HG03558 (cell line): Measurements from ENCODE around the gene RELA.
"Not testable (repeated sequence)": the region's sequence is repeated elsewhere in the genome, so short reads cannot be mapped to it uniquely, and the experiment has no call there.

Experiments
- ATAC-seq: cut with Tn5 transposase; IDR thresholded peaks from one replicate; pipeline ENCODE4 v1.9.1; 2021; ENCODE audit warnings: moderate number of reproducible peaks; ENCODE audit not compliant: unreplicated experiment; ENCODE audit errors: extremely low read depth

RELA gene

DNA sequence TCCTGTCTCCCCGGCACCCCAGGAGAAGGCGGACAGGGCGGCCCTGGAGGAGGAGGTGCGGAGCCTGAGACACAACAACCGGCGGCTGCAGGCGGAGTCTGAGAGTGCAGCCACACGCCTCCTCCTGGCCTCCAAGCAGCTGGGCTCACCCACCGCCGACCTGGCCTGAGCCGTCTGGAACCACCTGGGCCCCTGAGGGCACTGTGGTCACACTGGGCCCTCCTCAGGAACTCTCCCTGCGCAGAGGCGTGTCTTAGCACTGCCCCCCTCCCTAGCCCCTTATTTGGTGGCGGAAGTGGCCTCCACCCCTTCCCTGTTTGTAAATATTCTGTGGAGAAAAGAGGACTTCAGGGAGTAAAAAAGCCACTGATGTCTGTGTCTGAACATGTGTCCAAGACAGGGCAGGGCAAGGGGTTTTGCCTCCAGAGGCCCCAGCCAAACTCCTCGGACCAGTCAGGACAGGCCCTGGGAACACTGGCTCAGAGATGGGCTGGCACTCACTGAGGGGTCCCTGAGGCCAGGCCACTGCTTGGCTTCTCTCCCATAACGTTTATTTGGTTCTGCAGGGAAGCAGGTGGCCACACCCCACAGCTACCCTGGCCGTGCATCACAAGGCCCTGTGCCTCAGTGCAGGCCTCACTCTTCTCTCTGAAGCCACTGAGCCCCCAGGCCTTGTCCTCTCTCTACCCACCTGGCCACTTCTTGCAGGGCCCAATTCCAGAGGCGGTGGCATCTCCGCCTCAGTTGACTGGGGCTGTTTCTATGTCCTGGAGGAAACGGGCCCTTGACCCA, 12.0 kb downstream of the RELA start:
- ATAC-seq = no peak

DNA sequence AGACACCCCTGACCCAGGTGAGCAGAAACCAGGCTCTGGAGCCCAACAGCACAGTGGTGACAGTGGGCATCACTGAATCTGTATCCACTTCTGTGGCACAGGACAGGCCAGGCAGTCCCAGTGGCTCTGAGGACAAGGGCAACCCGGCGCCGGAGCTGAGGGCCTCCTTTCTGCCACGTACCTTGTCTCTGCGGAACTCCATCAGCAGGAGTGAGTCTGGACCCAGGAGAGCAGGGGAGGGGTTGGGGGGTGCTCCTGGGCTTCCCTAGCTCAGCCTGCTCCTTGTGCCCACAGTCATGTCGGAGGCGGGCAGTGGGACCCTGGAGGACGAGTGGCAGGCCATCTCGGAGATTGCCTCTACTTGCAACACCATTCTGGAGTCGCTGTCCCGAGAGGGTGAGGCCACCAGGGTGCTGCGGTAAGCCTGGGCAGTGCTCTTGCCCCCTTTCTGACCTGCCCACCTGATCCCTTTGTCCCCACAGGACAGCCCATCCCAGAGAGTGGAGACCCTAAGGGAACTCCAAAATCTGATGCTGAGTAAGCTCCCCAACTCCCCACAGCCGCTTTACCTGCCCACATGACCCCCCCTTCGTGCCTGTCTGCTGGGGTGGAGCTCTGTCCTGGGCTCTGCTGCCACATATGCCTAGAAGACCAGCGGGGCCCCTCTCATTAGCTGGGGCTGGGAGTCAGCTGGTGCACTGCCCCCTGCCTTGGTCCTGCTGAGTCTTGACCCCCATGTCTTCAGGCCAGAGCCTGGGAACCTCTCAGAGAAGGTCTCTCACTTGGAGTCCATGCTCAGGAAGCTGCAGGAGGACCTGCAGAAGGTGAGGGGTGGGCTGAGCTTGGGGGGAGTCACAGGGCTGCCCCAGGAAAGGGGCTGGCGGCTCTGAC, 12.8 kb downstream of the RELA start:
- ATAC-seq = no peak

DNA sequence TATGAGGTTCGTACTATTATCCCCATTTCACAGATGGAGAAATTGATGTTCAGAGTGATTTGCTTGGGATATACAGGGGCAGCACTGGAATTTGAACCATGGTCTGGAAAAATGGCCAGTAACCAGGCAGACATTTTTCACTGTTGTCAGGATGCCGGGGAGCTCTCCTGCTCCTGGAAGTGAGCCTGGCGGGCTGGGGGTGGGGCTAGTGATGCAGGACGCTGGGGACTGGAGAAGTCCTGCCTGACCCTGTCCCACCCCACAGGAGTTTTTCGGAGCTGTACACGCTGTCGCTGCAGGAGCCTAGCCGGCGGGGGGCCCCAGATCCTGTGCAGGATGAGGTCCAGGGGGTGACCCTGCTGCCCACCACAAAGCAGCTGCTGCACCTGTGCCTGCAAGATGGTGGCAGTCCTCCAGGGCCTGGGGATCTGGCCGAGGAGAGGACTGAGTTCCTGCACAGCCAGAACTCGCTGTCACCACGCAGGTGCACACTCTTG, 13.7 kb downstream of the RELA start:
- no peak for ATAC-seq

DNA sequence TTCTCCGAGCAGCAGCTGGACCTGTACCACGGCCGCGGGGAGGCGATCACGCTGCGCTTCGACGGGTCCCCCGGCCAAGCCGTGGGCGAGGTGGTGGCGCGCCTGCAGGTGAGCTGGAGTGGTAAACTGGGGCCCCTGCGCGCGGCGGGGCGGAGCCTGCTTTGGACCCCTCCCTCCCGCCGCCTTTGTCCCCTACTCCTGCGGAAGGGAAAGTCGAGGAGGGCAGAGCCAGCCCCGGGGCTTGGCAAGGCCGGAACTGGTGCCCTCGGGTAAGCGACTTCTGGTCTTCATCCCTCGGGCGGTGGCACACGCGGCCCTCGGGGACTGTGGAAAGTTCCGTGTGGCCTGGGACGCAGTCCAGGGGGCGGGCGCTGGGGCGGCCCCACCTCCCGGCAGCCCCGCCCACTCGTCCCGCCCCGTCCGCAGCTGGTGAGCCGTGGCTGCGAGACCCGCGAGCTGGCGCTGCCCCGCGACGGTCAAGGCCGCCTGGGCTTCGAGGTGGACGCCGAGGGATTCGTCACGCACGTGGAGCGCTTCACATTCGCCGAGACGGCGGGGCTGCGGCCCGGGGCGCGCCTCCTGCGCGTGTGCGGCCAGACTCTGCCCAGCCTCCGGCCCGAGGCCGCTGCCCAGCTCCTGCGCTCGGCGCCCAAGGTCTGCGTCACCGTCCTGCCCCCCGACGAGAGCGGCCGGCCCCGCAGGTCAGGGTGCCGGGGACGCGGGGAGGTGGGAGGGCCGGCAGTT, 15.6 kb downstream of the RELA start:
- ATAC-seq = no peak

DNA sequence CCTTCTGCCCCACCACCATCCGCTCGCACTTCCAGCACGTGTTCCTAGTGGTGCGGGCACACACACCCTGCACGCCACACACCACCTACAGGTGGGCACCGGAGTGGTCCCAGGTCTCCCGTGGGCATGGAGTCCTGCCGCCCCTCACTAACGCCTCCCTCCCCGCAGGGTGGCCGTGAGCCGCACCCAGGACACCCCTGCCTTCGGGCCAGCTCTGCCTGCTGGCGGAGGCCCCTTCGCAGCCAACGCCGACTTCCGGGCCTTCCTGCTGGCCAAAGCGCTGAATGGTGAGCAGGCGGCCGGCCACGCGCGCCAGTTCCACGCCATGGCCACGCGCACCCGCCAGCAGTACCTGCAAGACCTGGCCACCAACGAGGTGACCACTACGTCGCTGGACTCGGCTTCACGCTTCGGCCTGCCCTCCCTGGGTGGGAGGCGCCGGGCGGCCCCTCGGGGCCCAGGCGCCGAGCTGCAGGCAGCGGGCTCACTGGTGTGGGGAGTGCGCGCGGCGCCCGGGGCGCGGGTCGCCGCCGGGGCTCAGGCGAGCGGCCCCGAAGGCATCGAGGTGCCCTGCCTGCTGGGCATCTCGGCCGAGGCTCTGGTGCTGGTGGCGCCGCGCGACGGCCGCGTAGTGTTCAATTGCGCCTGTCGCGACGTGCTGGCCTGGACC, 16.3 kb downstream of the RELA start:
- ATAC-seq = no peak

DNA sequence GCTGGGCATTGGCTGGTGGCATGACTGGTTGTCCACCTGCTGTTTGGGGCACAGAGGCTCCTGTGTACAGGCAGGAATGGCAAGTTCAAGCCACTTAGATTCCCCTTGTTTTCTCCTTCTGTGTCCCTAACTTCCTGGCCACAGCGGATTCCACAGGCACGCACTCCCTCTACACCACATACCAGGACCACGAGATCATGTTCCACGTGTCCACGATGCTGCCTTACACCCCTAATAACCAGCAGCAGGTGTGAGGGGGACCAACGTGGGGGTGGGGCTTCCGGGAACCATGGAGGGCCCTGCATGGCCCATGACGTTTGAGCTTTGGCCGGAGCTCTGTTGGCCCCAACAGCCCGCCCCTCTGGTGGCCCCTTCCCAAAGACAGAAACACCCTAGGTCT, 17.0 kb downstream of the RELA start:
- ATAC-seq = no peak

DNA sequence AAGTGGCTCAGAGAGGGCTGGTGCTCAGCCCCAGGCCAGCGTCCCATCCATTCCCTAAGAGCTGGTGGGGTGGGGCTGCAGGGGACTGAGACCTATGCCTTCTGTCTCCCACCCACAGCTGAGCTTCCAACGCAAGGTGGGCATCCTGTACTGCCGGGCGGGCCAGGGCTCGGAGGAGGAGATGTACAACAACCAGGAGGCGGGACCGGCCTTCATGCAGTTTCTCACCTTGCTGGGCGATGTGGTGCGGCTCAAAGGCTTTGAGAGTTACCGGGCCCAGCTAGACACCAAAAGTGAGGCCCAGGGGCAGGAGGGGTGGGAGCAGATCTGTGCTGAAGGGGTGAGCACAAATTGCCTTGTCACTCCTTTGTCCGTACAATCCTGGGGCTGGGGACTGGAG, 17.9 kb downstream of the RELA start:
- ATAC-seq = no peak

DNA sequence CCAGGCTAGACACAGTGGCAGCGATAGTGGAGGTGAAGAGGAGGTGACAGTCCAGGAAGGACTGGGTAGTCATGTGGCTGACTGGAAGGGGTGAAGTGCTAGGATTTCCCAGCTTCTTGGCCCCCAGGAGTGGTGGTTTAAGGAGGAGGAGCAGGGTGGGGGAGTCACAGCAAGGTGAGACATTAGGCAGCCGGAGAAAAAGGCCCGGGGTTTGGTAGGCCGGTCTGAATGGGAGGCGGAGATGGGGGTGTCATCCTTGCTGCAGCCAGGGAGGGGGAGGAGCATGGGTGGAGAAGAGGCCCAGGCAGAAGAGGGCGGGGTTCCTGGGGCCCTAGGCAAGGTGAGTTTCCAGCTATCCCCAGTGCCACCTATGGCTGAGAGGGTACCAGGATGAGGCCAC, 18.7 kb downstream of the RELA start:
- no peak for ATAC-seq

DNA sequence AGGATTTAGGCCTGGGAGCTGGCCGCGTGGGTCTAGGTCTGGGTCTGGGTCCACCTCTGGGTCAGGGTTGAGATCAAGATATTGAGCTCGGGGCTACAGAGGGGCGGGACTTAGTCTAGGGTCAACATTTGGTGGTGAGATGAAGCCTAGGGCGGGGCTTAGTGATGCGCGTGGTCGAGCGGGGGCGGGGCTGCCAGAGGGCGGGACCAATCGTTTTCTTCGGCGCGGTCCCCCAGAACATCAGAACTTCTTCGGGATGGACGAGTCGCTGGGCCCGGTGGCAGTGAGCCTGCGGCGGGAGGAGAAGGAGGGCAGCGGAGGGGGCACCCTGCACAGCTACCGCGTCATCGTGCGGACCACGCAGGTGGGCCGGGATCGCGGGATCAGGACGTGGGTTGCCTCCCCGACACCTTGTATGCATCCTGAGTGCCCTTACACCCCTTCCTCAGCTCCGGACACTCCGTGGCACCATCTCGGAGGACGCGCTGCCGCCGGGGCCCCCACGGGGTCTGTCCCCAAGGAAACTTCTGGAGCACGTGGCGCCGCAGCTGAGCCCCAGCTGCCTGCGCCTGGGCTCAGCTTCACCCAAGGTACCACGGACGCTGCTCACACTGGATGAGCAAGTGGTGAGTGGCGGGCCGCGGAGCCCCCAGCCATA, 20.6 kb downstream of the RELA start:
- ATAC-seq = no peak

DNA sequence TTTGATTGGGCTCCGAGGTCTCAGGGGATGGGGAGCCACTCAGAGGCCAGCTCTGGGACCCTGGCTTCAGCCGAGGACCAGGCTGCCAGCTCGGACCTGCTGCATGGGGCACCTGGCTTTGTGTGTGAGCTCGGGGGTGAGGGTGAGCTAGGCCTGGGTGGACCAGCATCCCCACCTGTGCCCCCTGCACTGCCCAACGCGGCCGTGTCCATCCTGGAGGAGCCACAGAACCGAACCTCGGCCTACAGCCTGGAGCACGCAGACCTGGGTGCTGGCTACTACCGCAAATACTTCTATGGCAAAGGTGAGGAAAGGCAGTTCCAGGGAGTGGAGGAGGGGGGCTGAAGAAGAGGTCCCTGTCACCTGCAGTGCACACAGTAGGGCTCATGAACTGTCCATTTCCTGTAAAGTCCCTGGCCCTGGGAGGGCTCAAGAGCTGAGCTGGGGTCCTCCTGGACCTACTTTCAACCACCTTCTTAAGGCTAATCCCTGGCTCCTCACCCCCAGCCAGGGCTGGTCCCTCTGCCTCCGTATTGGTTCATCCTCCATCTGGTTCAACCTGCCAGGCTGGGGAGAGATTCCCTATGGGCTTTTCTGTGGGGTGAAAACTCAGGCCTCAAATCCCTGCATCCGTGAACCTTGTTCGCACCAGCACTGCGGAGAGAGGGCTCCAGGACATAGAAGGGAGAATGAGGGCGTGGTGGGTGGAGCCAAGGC, 21.3 kb downstream of the RELA start:
- ATAC-seq = no peak

DNA sequence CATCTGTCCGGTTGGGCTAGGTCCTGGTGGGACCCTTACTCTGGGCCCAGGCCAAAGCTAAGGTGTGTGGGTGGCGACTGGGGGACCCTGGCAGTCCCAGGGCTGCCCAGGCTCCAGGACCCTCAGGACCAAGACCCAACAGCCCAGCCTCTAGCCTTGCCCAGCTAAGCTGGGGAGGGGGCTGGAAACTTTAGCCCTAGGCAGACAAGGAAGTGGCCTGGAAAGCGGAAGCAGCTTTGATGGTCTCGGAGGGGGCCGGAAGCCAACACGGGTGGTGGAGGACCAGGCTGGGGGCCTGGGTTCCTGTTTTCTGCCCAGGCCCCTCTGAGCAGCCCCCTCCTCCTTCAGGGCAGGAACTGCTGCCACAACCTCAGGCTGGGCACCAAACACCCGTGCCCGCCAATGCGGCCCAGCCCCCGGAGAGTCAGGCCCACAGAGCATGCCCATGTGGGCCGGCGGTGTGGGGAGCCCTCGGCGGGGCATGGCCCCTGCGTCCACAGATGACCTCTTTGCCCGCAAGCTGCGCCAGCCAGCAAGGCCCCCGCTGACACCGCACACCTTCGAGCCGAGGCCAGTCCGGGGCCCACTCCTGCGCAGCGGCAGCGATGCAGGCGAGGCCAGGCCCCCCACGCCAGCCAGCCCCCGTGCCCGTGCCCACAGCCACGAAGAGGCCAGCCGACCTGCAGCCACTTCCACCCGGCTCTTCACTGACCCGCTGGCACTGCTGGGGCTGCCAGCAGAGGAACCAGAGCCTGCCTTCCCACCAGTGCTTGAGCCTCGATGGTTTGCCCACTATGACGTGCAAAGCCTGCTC, 22.0 kb downstream of the RELA start:
- ATAC-seq = no peak

DNA sequence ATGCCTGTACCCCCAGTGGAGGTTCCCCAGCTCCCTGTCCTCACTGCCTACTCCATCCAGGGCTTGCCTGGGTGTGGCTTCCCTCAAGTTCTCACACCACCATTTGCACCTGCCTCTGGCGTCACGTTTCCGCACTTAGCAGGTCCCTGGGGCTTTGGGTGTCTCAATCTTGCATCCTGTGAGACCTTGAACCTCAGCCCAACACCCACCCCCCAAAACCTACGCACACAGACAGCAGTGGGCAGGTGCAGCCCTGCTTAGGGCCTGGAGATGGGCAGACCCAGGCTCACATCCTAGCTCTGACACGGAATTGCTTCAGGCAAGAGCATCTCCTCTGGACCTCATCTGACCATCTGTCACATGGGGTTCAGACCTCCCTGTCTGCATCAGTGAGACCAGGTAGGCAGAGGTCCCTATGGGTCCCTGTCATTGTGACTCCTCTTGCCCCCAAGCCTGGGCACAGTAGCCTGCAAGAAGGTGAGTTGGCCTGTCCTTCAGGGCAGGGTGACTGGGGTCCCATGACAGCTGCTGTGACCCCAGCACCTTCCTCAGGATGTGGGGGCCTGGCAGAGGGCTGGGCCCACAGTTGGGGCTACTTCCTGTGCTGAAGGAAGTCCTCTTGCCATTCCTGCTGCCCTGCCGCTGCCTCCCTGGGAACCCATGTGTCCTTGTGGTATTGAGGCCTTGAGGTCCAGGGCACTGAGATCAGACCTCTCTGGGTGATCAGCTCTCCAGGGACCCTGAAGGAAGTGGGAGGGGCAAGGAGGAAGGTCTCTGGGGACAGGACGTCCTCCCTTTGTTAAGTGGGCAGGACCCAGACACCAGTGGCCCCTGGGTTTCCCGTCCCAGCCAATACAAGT, 22.9 kb downstream of the RELA start:
- ATAC-seq = no peak

DNA sequence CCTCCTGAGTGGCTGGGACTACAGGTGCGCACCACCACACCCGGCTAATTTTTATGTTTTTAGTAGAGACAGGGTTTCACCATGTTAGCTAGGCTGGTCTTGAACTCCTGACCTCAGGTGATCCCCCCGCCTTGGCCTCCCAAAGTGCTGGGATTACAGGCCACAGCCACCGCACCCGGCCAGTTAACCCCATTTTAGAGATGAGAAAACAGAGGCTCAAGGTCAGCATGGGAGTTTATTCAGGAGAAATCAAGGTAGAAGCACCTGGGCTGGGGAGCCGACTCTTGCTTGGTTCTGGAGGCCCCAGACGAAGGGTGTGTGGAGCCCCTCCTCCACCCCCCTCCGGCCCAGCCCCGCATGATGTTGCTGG, 23.5 kb downstream of the RELA start:
- not testable (repeated sequence) for ATAC-seq

DNA sequence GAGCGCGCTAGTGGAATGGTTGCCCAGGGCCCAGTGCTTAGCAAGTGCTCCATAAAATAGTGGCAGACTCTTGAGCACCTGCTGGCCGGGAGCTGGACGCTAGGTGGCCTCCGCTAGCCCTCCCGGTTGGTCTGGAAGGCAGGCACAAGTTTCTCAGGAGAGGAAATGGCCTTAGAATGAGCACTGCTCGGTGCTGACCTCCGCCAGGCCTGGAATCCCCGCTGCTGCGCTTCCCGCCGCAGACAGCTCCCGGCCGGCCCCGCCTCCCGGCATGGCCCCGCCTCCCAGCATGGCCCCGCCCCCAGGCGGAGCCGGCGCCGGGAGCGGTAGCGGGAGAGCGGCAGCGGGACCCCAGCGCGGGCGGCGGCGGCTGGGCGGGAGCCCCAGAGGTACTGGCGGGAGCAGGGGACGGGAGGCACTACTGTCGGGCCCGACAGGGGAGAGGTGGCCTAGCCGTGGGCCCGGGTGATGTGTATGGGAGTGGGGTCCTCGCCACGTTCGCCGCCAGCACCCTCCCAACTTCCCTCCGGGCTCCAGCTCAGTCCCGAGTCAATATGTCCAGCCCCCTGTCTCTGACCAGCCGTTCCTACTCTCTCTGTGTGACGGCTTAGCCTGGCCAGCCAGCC, 24.8 kb downstream of the RELA start, which contains the start of gene SIPA1:
Gene SIPA1 (plus strand): TSS at position 308 of the 626 bp plus-strand sequence. CDS start 2,821 bp downstream, outside the sequence.
- ATAC-seq = no peak

DNA sequence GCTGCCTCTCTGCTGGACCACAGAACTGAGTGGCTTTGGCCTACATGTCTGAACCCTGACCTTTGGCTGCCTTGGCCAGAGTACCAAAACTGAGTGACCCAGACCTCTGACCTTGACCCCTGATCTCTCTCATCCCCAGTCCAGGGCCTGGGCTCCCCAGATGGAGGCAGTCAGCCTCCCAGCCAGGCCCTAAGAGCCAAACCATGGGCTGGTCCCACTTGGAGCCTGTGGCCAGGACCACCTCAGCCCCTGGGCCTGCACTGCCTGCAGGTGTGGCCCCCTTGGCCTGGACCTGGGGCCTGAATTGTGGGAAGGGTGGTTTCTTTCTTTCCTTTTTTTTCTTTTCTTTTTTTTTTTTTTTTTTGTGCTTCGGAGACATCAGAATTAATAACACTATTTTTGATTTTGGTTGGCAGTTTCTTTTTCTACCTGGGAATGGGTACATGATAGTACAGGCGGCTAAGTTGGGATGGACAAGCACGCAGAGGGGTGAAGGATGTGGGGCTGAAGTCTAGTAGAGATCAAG, 25.6 kb downstream of the RELA start:
- no peak for ATAC-seq
